Testis (tissue), 2 donors: ENCODE data around the gene CBR4.

ENCODE experiments used
- CTCF ChIP-seq, 3 experiments: fragments of 450-650 bp in 2 of 3; fragments of 200-600 bp in 1 of 3; sonication (generic) in 1 of 3; IDR thresholded peaks; one replicate each; pipeline ENCODE4 v1.5.1; 2016 to 2019; ENCODE audit warnings: antibody characterized with exemption in 3 of 3, mild to moderate bottlenecking in 2 of 3, moderate library complexity in 1 of 3
- POLR2A ChIP-seq: fragments of 450-650 bp; IDR thresholded peaks from one replicate; pipeline ENCODE4 v1.6.1; 2017; ENCODE audit warnings: antibody characterized with exemption, mild to moderate bottlenecking, moderate library complexity

GRCh38 chr4:169040559-169041261, 30.7 kb upstream of the CBR4 start:
- TF ChIP-seq CTCF (IDR thresholded peaks at IDR 0.05) (no peak), POLR2A (no peak)
